Measurements from ENCODE around the gene PIP5KL1. TPM values are rescaled to one million over a fixed set of nuclear protein-coding genes. Genes with fewer than 3 reads are reported as not detected.
A peak's percentile ranks its signal among the peaks of the same experiment; 100 is the strongest.

The PIP5KL1 gene
- total RNA-seq, 4 donors from 2014 or later = 4.6 TPM; not detected in 3

GRCh38 chr9:127912296-127912695, 18.3 kb downstream of the PIP5KL1 start:
- 94% methylated on average over 27 of the region's 31 CpGs; no CpG with 5 or more reads in 1 of the 2 donors for WGBS, 2 donors (ENCODE audit: low coverage in 1 of 2)
- in situ Hi-C loops (cut with MboI; ENCODE audit: low pct_ligation_motif_present in 1 of 4, low pct_unique_long_range_greater_than_20kb in 1 of 4, low sequenced_read_pairs in 3 of 4) = loop anchor here in 3 of 4 donors (25.0 kb wide), 2 partner anchors 125 to 325 kb away; partner anchors contain the start of genes CDK9 (in 1 of the 3) and SH2D3C (in 1 of the 3)
- no peak overlapping the region for H3K4me3 ChIP-seq
- no peak for TF ChIP-seq POLR2AphosphoS5 (IDR thresholded peaks at IDR 0.05)
- TF ChIP-seq, protein P1, sequence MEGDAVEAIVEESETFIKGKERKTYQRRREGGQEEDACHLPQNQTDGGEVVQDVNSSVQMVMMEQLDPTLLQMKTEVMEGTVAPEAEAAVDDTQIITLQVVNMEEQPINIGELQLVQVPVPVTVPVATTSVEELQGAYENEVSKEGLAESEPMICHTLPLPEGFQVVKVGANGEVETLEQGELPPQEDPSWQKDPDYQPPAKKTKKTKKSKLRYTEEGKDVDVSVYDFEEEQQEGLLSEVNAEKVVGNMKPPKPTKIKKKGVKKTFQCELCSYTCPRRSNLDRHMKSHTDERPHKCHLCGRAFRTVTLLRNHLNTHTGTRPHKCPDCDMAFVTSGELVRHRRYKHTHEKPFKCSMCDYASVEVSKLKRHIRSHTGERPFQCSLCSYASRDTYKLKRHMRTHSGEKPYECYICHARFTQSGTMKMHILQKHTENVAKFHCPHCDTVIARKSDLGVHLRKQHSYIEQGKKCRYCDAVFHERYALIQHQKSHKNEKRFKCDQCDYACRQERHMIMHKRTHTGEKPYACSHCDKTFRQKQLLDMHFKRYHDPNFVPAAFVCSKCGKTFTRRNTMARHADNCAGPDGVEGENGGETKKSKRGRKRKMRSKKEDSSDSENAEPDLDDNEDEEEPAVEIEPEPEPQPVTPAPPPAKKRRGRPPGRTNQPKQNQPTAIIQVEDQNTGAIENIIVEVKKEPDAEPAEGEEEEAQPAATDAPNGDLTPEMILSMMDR (IDR thresholded peaks at IDR 0.05) = no peak
- no peak for TF ChIP-seq EP300 (IDR thresholded peaks at IDR 0.05; ENCODE audit: low read depth)
- TF ChIP-seq POLR2A (IDR thresholded peaks at IDR 0.05) = no peak
- H3K9me3 ChIP-seq = no peaks in the 10 kb centered on the region
- H3K36me3 ChIP-seq = no peaks in the 10 kb centered on the region
- peak; percentile 12 for DNase-seq
- peaks cover 29 to 58% (median 43%) of the 10 kb centered on the region in 4 donors for H3K4me1 ChIP-seq
- intact Hi-C loops (cut with DNase I; ENCODE audit: low total_unique reads) = no loop called here
- no peaks in the 10 kb centered on the region for H3K27me3 ChIP-seq
- peak overlapping the region in 3 of 4 donors; percentile 8 to 73 (median 72) for H3K27ac ChIP-seq

- peak; percentile 47 for DNase-seq
- intact Hi-C loops (cut with DNase I; ENCODE audit: low total_unique reads) = no loop called here
- peak overlapping the region in 3 of 4 donors; percentile 4 to 27 (median 6) for H3K27ac ChIP-seq
Observed at GRCh38 chr9:127910613-127911205, 19.9 kb downstream of the PIP5KL1 start.

DNA sequence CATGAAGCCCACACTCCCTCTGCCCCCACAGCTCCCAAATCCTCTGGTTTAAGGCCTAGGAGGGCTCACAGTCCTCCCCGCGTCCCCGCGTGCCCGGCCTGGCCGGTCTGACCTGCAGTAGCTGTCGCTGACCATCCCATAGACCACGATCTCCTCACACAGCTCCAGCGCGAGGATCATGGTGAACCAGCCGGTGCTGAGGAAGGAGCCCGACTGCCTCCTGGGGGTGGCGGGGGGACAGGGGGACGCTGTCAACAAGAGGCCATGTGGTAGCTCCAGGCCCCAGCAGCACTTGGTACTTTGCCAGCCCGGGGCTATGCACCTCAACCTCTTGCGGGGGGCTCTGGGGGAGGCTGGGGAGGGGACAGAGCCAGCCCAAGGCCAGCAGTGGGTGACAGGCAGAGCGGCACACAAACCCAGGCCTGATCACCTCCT, 20.7 kb downstream of the PIP5KL1 start:
- Histone ChIP-seq H3K36me3 (no peaks in the 10 kb centered on the region), H3K27me3 (no peaks in the 10 kb centered on the region), H3K9me3 (no peaks in the 10 kb centered on the region), H3K4me1 (peaks cover 36 to 64% (median 47%) of the 10 kb centered on the region in 4 donors), H3K27ac (peak overlapping the region in 1 of 4 donors; percentile 6), H3K4me3 (no peak overlapping the region)
- intact Hi-C loops (cut with DNase I; ENCODE audit: low total_unique reads) = no loop called here
- TF ChIP-seq POLR2A (IDR thresholded peaks at IDR 0.05) (no peak), EP300 (IDR thresholded peaks at IDR 0.05; ENCODE audit: low read depth) (no peak), POLR2AphosphoS5 (IDR thresholded peaks at IDR 0.05) (no peak)
- peak; percentile 9 for DNase-seq
- 82% methylated on average over 17 of the region's 17 CpGs; no CpG with 5 or more reads in 1 of the 2 donors for WGBS, 2 donors (ENCODE audit: low coverage in 1 of 2)
- in situ Hi-C loops (cut with MboI; ENCODE audit: low pct_ligation_motif_present in 1 of 4, low pct_unique_long_range_greater_than_20kb in 1 of 4, low sequenced_read_pairs in 3 of 4) = loop anchor here in 3 of 4 donors (25.0 kb wide), 2 partner anchors 123 to 323 kb away; partner anchors contain the start of genes CDK9 (in 1 of the 3) and SH2D3C (in 1 of the 3)

More at GRCh38 chr9:127910613-127911205, 19.9 kb downstream of the PIP5KL1 start:
- Histone ChIP-seq H3K9me3 (no peaks in the 10 kb centered on the region), H3K27me3 (no peaks in the 10 kb centered on the region), H3K4me3 (no peak overlapping the region), H3K4me1 (peaks cover 35 to 64% (median 47%) of the 10 kb centered on the region in 4 donors), H3K36me3 (no peaks in the 10 kb centered on the region)
- in situ Hi-C loops (cut with MboI; ENCODE audit: low pct_ligation_motif_present in 1 of 4, low pct_unique_long_range_greater_than_20kb in 1 of 4, low sequenced_read_pairs in 3 of 4) = loop anchor here in 3 of 4 donors (25.0 kb wide), 2 partner anchors 123 to 323 kb away; partner anchors contain the start of genes CDK9 (in 1 of the 3) and SH2D3C (in 1 of the 3)
- WGBS, 2 donors (ENCODE audit: low coverage in 1 of 2) = 49 to 60% methylated on average over 1 to 6 of the region's 6 CpGs
- TF ChIP-seq EP300 (IDR thresholded peaks at IDR 0.05; ENCODE audit: low read depth) = no peak
- no peak for TF ChIP-seq POLR2A (IDR thresholded peaks at IDR 0.05)
- TF ChIP-seq, protein P1 (IDR thresholded peaks at IDR 0.05) = peak in 3 of 5 experiments; percentile 15 to 48 (median 24)

- no peaks in the 10 kb centered on the region for H3K36me3 ChIP-seq
- H3K4me3 ChIP-seq = no peak overlapping the region
- no peak for TF ChIP-seq POLR2AphosphoS5 (IDR thresholded peaks at IDR 0.05)
- TF ChIP-seq POLR2A (IDR thresholded peaks at IDR 0.05) = no peak
- TF ChIP-seq, protein P1 (IDR thresholded peaks at IDR 0.05) = no peak
- no peak for TF ChIP-seq EP300 (IDR thresholded peaks at IDR 0.05; ENCODE audit: low read depth)
- DNase-seq = no peak
- H3K27ac ChIP-seq = no peak overlapping the region
- H3K27me3 ChIP-seq = no peaks in the 10 kb centered on the region
- H3K9me3 ChIP-seq = no peaks in the 10 kb centered on the region
- intact Hi-C loops (cut with DNase I; ENCODE audit: low total_unique reads) = no loop called here
- in situ Hi-C loops (cut with MboI; ENCODE audit: low pct_ligation_motif_present in 1 of 4, low pct_unique_long_range_greater_than_20kb in 1 of 4, low sequenced_read_pairs in 3 of 4) = loop anchor here in 3 of 4 donors (25.0 kb wide), 2 partner anchors 121 to 321 kb away; partner anchors contain the start of genes CDK9 (in 1 of the 3) and SH2D3C (in 1 of the 3)
- 97 to 100% methylated on average over 2 to 8 of the region's 10 CpGs for whole genome bisulfite sequencing, 2 donors (ENCODE audit: low coverage in 1 of 2)
- H3K4me1 ChIP-seq = peaks cover 44 to 72% (median 54%) of the 10 kb centered on the region in 4 donors
Observed at GRCh38 chr9:127908660-127908926, 22.0 kb downstream of the PIP5KL1 start.
